NCI-H2029 treated with DMSO at 0.1 percent for 48 hours (cell line): ENCODE results near the gene BRD1.
"Not testable (repeated sequence)": the region's sequence is repeated elsewhere in the genome, so short reads cannot be mapped to it uniquely, and the experiment has no call there.

ENCODE experiments used
- DNase-seq: peaks from one replicate; lab custom pipeline; 2025; lab: John Stamatoyannopoulos, UW

Gene BRD1

GRCh38 chr22:49768077-49768910 is 59.4 kb downstream of the BRD1 start:
- DNase-seq: no peak

GRCh38 chr22:49767355-49768062 is 60.2 kb downstream of the BRD1 start:
- no peak for DNase-seq

GRCh38 chr22:49765951-49766350 is 61.7 kb downstream of the BRD1 start:
- no peak for DNase-seq

- DNase-seq: no peak
These were observed 62.4 kb downstream of the BRD1 start for GRCh38 chr22:49765091-49765771.

GRCh38 chr22:49764127-49764581 is 63.5 kb downstream of the BRD1 start:
- no peak for DNase-seq

GRCh38 chr22:49763696-49764095 is 64.0 kb downstream of the BRD1 start:
- no peak for DNase-seq

GRCh38 chr22:49763138-49763537 is 64.5 kb downstream of the BRD1 start:
- DNase-seq: no peak

GRCh38 chr22:49762571-49762970 is 65.1 kb downstream of the BRD1 start:
- not testable (repeated sequence) for DNase-seq

- no peak for DNase-seq
These were observed 65.8 kb downstream of the BRD1 start for GRCh38 chr22:49761836-49762235.

GRCh38 chr22:49760630-49761571 is 66.8 kb downstream of the BRD1 start:
- DNase-seq: no peak

GRCh38 chr22:49760280-49760629 is 67.4 kb downstream of the BRD1 start:
- no peak for DNase-seq

- DNase-seq: no peak
These were observed 71.0 kb downstream of the BRD1 start for GRCh38 chr22:49756676-49757075.

GRCh38 chr22:49756201-49756600 is 71.5 kb downstream of the BRD1 start:
- DNase-seq: no peak

- DNase-seq: no peak
These were observed 72.1 kb downstream of the BRD1 start for GRCh38 chr22:49755631-49756001.

GRCh38 chr22:49754696-49755630 is 72.7 kb downstream of the BRD1 start:
- no peak for DNase-seq

- no peak for DNase-seq
These were observed 73.5 kb downstream of the BRD1 start for GRCh38 chr22:49753961-49754695.

GRCh38 chr22:49753276-49753890 is 74.3 kb downstream of the BRD1 start:
- no peak for DNase-seq

- no peak for DNase-seq
These were observed 75.0 kb downstream of the BRD1 start for GRCh38 chr22:49752598-49753091.

- no peak for DNase-seq
These were observed 75.6 kb downstream of the BRD1 start for GRCh38 chr22:49751966-49752597.
